ENCODE data around the gene THOP1.
"Not testable (repeated sequence)": the region's sequence is repeated elsewhere in the genome, so short reads cannot be mapped to it uniquely, and the experiment has no call there.

Gene THOP1

DNA sequence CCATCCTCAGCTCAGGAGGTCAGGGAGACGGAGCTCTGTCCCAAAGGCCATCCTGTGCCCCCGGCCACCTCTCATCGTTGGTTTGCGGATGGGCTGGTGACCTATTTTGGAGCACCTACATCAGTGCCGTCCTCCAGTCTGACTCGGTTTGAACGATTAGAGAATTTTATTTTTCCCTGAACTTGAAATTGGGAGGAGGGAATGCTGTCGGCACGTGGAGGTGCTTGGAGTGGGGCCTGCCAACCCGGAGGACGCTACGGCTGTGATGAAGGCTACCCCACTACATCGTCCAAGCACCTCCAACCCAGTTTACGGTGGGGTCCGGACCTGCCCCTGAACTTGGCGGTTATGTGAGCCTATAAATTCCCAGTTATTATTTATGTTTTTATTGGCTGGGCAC, 31.3 kb downstream of the THOP1 start:
- Histone ChIP-seq H3K27me3 (peaks cover 4% of the 10 kb centered on the region), H3K27ac (no peak overlapping the region), H3K4me3 (ENCODE audit: low read depth in 1 of 2, low read length in 1 of 2) (no peak overlapping the region), H3K4me1 (ENCODE audit: control insufficient read depth in 1 of 2, insufficient read depth in 1 of 2, low read depth in 1 of 2, low read length in 1 of 2) (peaks cover 10 to 12% of the 10 kb centered on the region in 2 experiments), H3K9me3 (no peaks in the 10 kb centered on the region), H3K36me3 (peaks cover 9% of the 10 kb centered on the region)
- TF ChIP-seq CTCF (IDR thresholded peaks at IDR 0.05), result no peak

DNA sequence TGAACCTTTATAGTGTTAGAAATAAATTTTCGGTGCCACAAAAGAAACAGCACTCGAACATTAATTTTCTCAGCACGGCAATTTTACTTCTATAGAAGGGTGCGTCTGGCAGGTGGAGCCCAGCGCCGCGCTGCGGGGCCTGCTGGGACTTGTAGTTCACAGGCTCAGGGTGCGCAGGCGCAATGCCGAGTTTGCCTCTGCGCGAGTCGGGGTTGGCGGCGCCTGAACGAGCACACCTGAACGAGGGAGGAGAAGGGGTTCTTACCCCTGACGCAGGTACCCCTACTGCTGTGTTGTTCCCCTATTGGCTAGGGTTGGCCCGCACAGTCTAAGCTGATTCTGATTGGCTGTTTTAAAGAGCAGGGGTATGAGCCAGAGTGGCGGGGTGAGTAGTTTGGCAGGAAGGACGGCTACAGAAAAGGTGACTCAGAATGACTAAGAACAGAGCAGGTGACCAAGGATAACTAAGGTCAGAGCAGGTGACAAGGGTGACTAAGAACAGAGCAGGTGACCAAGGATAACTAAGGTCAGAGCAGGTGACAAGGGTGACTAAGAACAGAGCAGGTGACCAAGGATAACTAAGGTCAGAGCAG, 32.0 kb downstream of the THOP1 start:
- not testable (repeated sequence) for H3K27ac ChIP-seq; H3K27me3 ChIP-seq; H3K4me3 ChIP-seq (ENCODE audit: low read depth in 1 of 2, low read length in 1 of 2); H3K36me3 ChIP-seq; H3K9me3 ChIP-seq
- H3K4me1 ChIP-seq (ENCODE audit: control insufficient read depth in 1 of 2, insufficient read depth in 1 of 2, low read depth in 1 of 2, low read length in 1 of 2), result peaks cover 10 to 12% of the 10 kb centered on the region in 2 experiments

DNA sequence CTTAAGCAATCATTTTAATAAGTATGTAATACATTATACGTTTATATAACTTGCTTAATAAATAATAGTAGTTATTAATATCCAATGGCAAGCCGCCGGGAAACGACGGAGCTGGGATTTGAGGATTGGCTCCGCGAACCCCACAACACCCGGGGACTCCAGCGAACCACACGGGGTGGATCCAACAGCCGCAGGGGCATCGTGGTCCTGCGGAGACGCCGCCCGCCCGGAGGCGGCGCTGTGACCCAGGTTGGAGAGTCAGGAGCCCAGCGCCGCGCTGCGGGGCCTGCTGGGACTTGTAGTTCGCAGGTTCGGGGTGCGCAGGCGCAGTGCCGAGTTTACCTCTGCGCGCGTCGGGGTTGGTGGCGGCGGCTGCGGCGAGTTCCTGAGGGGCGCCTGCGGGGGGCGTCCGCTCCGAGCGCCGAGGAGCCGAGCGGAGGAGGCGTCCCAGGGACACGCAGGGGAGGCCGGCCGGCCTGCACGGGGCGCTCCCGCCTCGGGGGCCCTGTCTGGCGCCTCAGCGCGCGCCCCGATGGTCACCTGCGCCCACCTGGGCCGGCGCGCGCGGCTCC, 34.3 kb downstream of the THOP1 start, which contains the start of gene ZNF554:
TSS of gene ZNF554 (plus strand) at position 329 of the 572 bp plus-strand sequence. CDS start at position 533, 204 bp downstream.
- TF ChIP-seq CTCF (IDR thresholded peaks at IDR 0.05), result peak; percentile 98
- peaks cover 5% of the 10 kb centered on the region for H3K36me3 ChIP-seq
- H3K4me1 ChIP-seq (ENCODE audit: control insufficient read depth in 1 of 2, insufficient read depth in 1 of 2, low read depth in 1 of 2, low read length in 1 of 2), result peaks cover 10 to 12% of the 10 kb centered on the region in 2 experiments
- H3K4me3 ChIP-seq (ENCODE audit: low read depth in 1 of 2, low read length in 1 of 2), result peak within 1 kb of the TSS; percentile 68 to 75
- H3K27me3 ChIP-seq, result peaks cover 4% of the 10 kb centered on the region
- H3K9me3 ChIP-seq, result no peaks in the 10 kb centered on the region
- peak within 1 kb of the TSS; percentile 36 for H3K27ac ChIP-seq

DNA sequence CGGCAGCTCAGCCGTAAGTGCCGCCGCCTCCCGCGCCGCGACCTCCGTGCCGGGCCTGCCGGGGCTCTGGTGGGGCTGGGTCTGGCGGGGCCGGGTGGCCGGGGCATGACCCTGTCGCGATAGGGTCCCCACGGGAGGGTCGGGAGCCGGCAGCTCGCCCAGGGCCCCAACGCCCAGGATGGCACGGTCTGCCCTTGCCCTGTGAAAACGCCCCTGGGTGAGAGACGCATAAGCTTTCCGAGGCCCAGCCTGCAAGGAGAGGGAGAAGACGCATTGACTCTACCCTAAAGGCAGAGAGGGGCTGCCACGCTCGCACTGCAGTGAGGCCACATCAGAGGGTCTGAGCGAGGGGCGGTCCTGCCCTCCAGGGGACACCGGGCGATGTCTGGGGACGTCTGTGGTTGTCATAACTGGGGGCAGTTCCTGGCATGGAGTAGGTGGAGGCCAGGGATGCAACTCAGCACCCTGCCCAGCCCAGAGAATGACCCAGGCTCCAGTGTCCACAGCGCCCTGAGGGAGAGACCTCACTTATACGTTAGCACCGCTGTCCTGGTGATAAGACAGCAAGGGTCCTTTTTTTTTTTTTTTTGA, 34.9 kb downstream of the THOP1 start:
- no peaks in the 10 kb centered on the region for H3K9me3 ChIP-seq
- peaks cover 3% of the 10 kb centered on the region for H3K36me3 ChIP-seq
- no peak for TF ChIP-seq CTCF (IDR thresholded peaks at IDR 0.05)
- peaks cover 4% of the 10 kb centered on the region for H3K27me3 ChIP-seq
- H3K4me1 ChIP-seq (ENCODE audit: control insufficient read depth in 1 of 2, insufficient read depth in 1 of 2, low read depth in 1 of 2, low read length in 1 of 2), result peaks cover 10 to 12% of the 10 kb centered on the region in 2 experiments
- peak overlapping the region; percentile 68 to 75 for H3K4me3 ChIP-seq (ENCODE audit: low read depth in 1 of 2, low read length in 1 of 2)
- no peak overlapping the region for H3K27ac ChIP-seq

- H3K9me3 ChIP-seq, result no peaks in the 10 kb centered on the region
- H3K27me3 ChIP-seq, result peaks cover 4% of the 10 kb centered on the region
- no peak for TF ChIP-seq CTCF (IDR thresholded peaks at IDR 0.05)
- H3K27ac ChIP-seq, result no peak overlapping the region
- peaks cover 10 to 12% of the 10 kb centered on the region in 2 experiments for H3K4me1 ChIP-seq (ENCODE audit: control insufficient read depth in 1 of 2, insufficient read depth in 1 of 2, low read depth in 1 of 2, low read length in 1 of 2)
- peaks cover 3% of the 10 kb centered on the region for H3K36me3 ChIP-seq
- H3K4me3 ChIP-seq (ENCODE audit: low read depth in 1 of 2, low read length in 1 of 2), result no peak overlapping the region
Measured at GRCh38 chr19:2822846-2823245, 37.5 kb downstream of the THOP1 start.

- H3K27me3 ChIP-seq, result peaks cover 4% of the 10 kb centered on the region
- TF ChIP-seq CTCF (IDR thresholded peaks at IDR 0.05), result no peak
- no peak overlapping the region for H3K27ac ChIP-seq
- peaks cover 3% of the 10 kb centered on the region for H3K36me3 ChIP-seq
- peaks cover 10 to 12% of the 10 kb centered on the region in 2 experiments for H3K4me1 ChIP-seq (ENCODE audit: control insufficient read depth in 1 of 2, insufficient read depth in 1 of 2, low read depth in 1 of 2, low read length in 1 of 2)
- no peak overlapping the region for H3K4me3 ChIP-seq (ENCODE audit: low read depth in 1 of 2, low read length in 1 of 2)
- peaks cover 3% of the 10 kb centered on the region for H3K9me3 ChIP-seq
Measured at GRCh38 chr19:2823646-2824045, 38.3 kb downstream of the THOP1 start.
